Spleen (tissue), 11 donors: Measurements from ENCODE around the gene SORCS3. TPM values are rescaled to one million over a fixed set of nuclear protein-coding genes. Genes with fewer than 3 reads are reported as not detected.

Experiments used
- DNase-seq: peaks from one replicate; pipeline ENCODE4 v3.0.0-alpha.2; 2020
- H3K27ac ChIP-seq, 8 donors: fragments of 200-600 bp; sonication (generic) in 7 of 8; 1 replicate in 4 of 8; 2 replicates in 4 of 8; pipeline versions ENCODE4 v1.5.0 to v1.8.0; 2016 to 2021; ENCODE audit warnings: inconsistent platforms in 4 of 8, mild to moderate bottlenecking in 4 of 8, moderate library complexity in 1 of 8
- H3K27me3 ChIP-seq, 7 donors: fragments of 200-600 bp; sonication (generic) in 6 of 7; replicated peaks in 1 of 7; 1 replicate in 4 of 7; 2 replicates in 3 of 7; pipeline versions ENCODE4 v1.5.0 to v1.8.0; 2016 to 2021; ENCODE audit warnings: inconsistent platforms in 3 of 7, mild to moderate bottlenecking in 1 of 7
- H3K36me3 ChIP-seq, 6 donors: fragments of 200-600 bp; sonication (generic) in 5 of 6; 1 replicate in 4 of 6; 2 replicates in 2 of 6; pipeline versions ENCODE4 v1.5.0 to v1.8.0; 2016 to 2021; ENCODE audit warnings: inconsistent platforms in 2 of 6
- H3K4me1 ChIP-seq, 6 donors: fragments of 200-600 bp; sonication (generic) in 5 of 6; 1 replicate in 3 of 6; 2 replicates in 3 of 6; pipeline versions ENCODE4 v1.5.0 to v1.8.0; 2016 to 2021; ENCODE audit warnings: inconsistent platforms in 3 of 6
- H3K4me3 ChIP-seq, 8 donors: fragments of 200-600 bp; sonication (generic) in 7 of 8; 1 replicate in 4 of 8; 2 replicates in 4 of 8; pipeline versions ENCODE4 v1.5.0 to v1.8.0; 2016 to 2021; ENCODE audit warnings: inconsistent platforms in 4 of 8, mild to moderate bottlenecking in 4 of 8, moderate library complexity in 2 of 8
- H3K9me3 ChIP-seq, 8 donors: fragments of 200-600 bp; sonication (generic) in 7 of 8; 1 replicate in 4 of 8; 2 replicates in 4 of 8; pipeline versions ENCODE4 v1.5.0 to v1.8.0; 2016 to 2021; ENCODE audit warnings: inconsistent platforms in 4 of 8
- CTCF ChIP-seq, 11 experiments: fragments of 200-600 bp in 7 of 11; fragments of 450-650 bp in 4 of 11; sonication (generic) in 4 of 11; IDR thresholded peaks in 8 of 11; conservative IDR thresholded peaks in 3 of 11; 1 replicate in 7 of 11; 2 replicates in 4 of 11; pipeline versions ENCODE4 v1.4.0 to v1.8.0; 2016 to 2021; ENCODE audit warnings: antibody characterized with exemption in 11 of 11, inconsistent platforms in 4 of 11, mild to moderate bottlenecking in 1 of 11
- POLR2A ChIP-seq, 3 donors: fragments of 450-650 bp; IDR thresholded peaks; one replicate each; pipeline ENCODE4 v1.5.1; 2017; ENCODE audit warnings: antibody characterized with exemption in 3 of 3, mild to moderate bottlenecking in 1 of 3
- POLR2AphosphoS5 ChIP-seq, 3 donors: sonication (generic); formaldehyde crosslinking; IDR thresholded peaks; one replicate each; pipeline ENCODE4 v1.5.1; 2017; ENCODE audit warnings: antibody characterized with exemption in 3 of 3
- WGBS, 5 donors: extraction: QIAGEN DNeasy Blood & Tissue Kit in 3 of 5; methylation state at CpG; one replicate each; pipeline versions ENCODE4 v1.1.5 to v1.1.7; 2013 to 2018; 5-methylcytosine and 5-hydroxymethylcytosine counted together
- intact Hi-C: fragments of 100-400 bp; cut with DNase I; formaldehyde crosslinking; loops from one replicate; pipeline ENCODE4 v1.15.0; 2023; ENCODE audit warnings: low total_unique reads
- polyA plus RNA-seq, 3 donors: library from polyadenylated mRNA; stranded (reverse); fragments of 200-250 nt; gene quantifications; one replicate each; pipeline ENCODE4 v1.2.1, GENCODE V29; 2013
- total RNA-seq, 7 donors: library from RNA; depleted of rRNA in 3 of 7; stranded (reverse); fragments of >200 nt in 3 of 7; fragmentation: NEBNext Ultra II Directional in 4 of 7; extraction: Animal tissue kit (Norgen Biotek cat#: 25700) in 4 of 7; gene quantifications; one replicate each; pipeline versions ENCODE4 v1.1.0 to v1.2.1, GENCODE V29; 2016 to 2021
- donor health status: healthy with polysubstance abuse.
- donor health status: DM: no; HTN: no; CAD: no; lungs with moderate emphysema.
- donor health status: DM: no; HTN: no; CAD: no.
- donor health status: Bipolar disorder and iron deficiency.
- donor health status: healthy.
- donor health status: DM: no; HTN: no; CAD: no.
- donor health status: DM: yes; HTN: yes; CAD: no.

SORCS3 gene
- total and polyA plus RNA-seq, 10 donors = 0.03 to 0.06 TPM; not detected in 8

- intact Hi-C loops = no loop called here
- no peak for DNase-seq
- no peak for TF ChIP-seq CTCF (IDR thresholded peaks at IDR 0.05 in 8 of 11, conservative IDR thresholded peaks at IDR 0.05 in 3 of 11)
- no peak for TF ChIP-seq POLR2A (IDR thresholded peaks at IDR 0.05)
- no peak for TF ChIP-seq POLR2AphosphoS5 (IDR thresholded peaks at IDR 0.05)
Measured at GRCh38 chr10:105096316-105096715, 455.2 kb downstream of the SORCS3 start.

GRCh38 chr10:105102977-105103376 is 461.9 kb downstream of the SORCS3 start:
- intact Hi-C loops = no loop called here
- no peak for TF ChIP-seq POLR2AphosphoS5 (IDR thresholded peaks at IDR 0.05)
- TF ChIP-seq CTCF (IDR thresholded peaks at IDR 0.05 in 8 of 11, conservative IDR thresholded peaks at IDR 0.05 in 3 of 11) = no peak
- TF ChIP-seq POLR2A (IDR thresholded peaks at IDR 0.05) = no peak
- Histone ChIP-seq H3K27ac (no peak overlapping the region), H3K27me3 (no peaks in the 10 kb centered on the region), H3K4me3 (no peak overlapping the region), H3K9me3 (no peaks in the 10 kb centered on the region), H3K4me1 (no peaks in the 10 kb centered on the region), H3K36me3 (no peaks in the 10 kb centered on the region)
- 41 to 63% (median 57%) methylated on average over 6 of the region's 6 CpGs for WGBS, 5 donors
- no peak for DNase-seq

More at GRCh38 chr10:105096316-105096715, 455.2 kb downstream of the SORCS3 start:
- no peak overlapping the region for H3K4me3 ChIP-seq
- 66 to 76% (median 70%) methylated on average over 3 of the region's 3 CpGs for WGBS, 5 donors
- H3K36me3 ChIP-seq = no peaks in the 10 kb centered on the region
- no peaks in the 10 kb centered on the region for H3K27me3 ChIP-seq
- no peak overlapping the region for H3K27ac ChIP-seq
- no peaks in the 10 kb centered on the region for H3K9me3 ChIP-seq
- no peaks in the 10 kb centered on the region for H3K4me1 ChIP-seq

- Histone ChIP-seq H3K27me3 (no peaks in the 10 kb centered on the region), H3K27ac (no peak overlapping the region), H3K36me3 (no peaks in the 10 kb centered on the region), H3K4me3 (no peak overlapping the region), H3K4me1 (no peaks in the 10 kb centered on the region), H3K9me3 (no peaks in the 10 kb centered on the region)
- intact Hi-C loops = no loop called here
- no peak for DNase-seq
- no peak for TF ChIP-seq POLR2A (IDR thresholded peaks at IDR 0.05)
- TF ChIP-seq CTCF (IDR thresholded peaks at IDR 0.05 in 8 of 11, conservative IDR thresholded peaks at IDR 0.05 in 3 of 11) = no peak
- TF ChIP-seq POLR2AphosphoS5 (IDR thresholded peaks at IDR 0.05) = no peak
- WGBS, 5 donors = 51 to 73% (median 54%) methylated on average over 2 of the region's 2 CpGs
Measured at GRCh38 chr10:105104297-105104696, 463.2 kb downstream of the SORCS3 start.

- intact Hi-C loops = no loop called here
- no peaks in the 10 kb centered on the region for H3K4me1 ChIP-seq
- DNase-seq = no peak
- no peak overlapping the region for H3K4me3 ChIP-seq
- no peaks in the 10 kb centered on the region for H3K36me3 ChIP-seq
- no peak overlapping the region for H3K27ac ChIP-seq
- TF ChIP-seq POLR2A (IDR thresholded peaks at IDR 0.05) (no peak), CTCF (IDR thresholded peaks at IDR 0.05 in 8 of 11, conservative IDR thresholded peaks at IDR 0.05 in 3 of 11) (no peak), POLR2AphosphoS5 (IDR thresholded peaks at IDR 0.05) (no peak)
- H3K9me3 ChIP-seq = no peaks in the 10 kb centered on the region
- no peaks in the 10 kb centered on the region for H3K27me3 ChIP-seq
- 88 to 93% (median 89%) methylated on average over 1 of the region's 1 CpG for WGBS, 5 donors
Measured at GRCh38 chr10:105109164-105109563, 468.1 kb downstream of the SORCS3 start.
